ENCODE data around the gene CBFA2T3. TPM values are rescaled to one million over a fixed set of nuclear protein-coding genes. Genes with fewer than 3 reads are reported as not detected.

Gene CBFA2T3
- total RNA-seq, 4 donors from 2014 or later = 1.4 to 5.8 (median 1.5) TPM

DNA sequence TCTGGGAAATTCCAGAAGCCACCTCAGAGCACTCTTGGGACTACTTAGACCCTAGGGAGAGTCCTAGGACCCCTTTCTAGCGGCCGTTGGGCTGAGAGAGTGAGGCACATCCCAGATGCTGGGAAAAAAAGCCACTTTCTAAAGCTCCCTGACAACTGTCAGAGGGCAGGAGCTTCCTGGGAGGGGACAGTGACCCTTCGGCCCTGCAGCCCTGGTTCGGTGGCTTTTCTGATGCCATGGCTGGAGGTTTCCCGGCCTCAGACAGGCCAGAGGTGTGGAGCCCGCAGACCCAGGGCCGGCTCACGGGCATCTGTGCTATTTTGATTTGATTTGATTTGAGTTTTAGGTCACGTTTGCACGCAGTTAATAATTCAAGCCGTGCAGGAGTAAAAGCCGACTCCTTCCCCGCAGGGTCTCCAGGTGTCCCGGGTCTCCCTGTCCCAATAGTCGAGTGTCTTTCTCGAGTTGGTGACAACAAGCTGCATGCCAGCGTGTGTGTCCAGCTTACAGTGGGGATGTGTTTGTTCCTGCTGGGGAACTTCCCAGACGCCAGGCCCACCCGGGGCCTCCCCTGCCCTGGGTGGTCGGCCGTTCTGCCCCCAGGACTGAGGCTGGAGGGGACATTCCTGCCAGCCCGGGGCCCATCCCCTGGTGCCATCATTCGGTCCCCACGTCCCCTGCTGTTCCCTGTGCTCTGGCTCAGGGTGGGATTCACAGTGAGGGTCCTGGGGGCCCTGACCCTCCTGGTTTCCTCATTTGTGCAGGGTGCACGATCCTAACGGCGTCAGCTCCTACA lies 1.0 kb upstream of the CBFA2T3 start:
- no peak for ATAC-seq
- Histone ChIP-seq H3K36me3 (no peaks in the 10 kb centered on the region), H3K9me3 (no peaks in the 10 kb centered on the region), H3K27ac (peak overlapping the region in 1 of 4 donors; percentile 40), H3K4me1 (peaks cover 0 to 17% (median 8%) of the 10 kb centered on the region in 3 donors), H3K27me3 (peaks cover 86% of the 10 kb centered on the region), H3K4me3 (no peak overlapping the region)
- WGBS, 2 donors (ENCODE audit: low coverage in 1 of 2) = 53 to 67% methylated on average over 6 to 8 of the region's 27 CpGs
- TF ChIP-seq, protein P1, sequence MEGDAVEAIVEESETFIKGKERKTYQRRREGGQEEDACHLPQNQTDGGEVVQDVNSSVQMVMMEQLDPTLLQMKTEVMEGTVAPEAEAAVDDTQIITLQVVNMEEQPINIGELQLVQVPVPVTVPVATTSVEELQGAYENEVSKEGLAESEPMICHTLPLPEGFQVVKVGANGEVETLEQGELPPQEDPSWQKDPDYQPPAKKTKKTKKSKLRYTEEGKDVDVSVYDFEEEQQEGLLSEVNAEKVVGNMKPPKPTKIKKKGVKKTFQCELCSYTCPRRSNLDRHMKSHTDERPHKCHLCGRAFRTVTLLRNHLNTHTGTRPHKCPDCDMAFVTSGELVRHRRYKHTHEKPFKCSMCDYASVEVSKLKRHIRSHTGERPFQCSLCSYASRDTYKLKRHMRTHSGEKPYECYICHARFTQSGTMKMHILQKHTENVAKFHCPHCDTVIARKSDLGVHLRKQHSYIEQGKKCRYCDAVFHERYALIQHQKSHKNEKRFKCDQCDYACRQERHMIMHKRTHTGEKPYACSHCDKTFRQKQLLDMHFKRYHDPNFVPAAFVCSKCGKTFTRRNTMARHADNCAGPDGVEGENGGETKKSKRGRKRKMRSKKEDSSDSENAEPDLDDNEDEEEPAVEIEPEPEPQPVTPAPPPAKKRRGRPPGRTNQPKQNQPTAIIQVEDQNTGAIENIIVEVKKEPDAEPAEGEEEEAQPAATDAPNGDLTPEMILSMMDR (IDR thresholded peaks at IDR 0.05) = no peak
- TF ChIP-seq POLR2AphosphoS5 (IDR thresholded peaks at IDR 0.05) (no peak), POLR2A (IDR thresholded peaks at IDR 0.05) (no peak), EP300 (IDR thresholded peaks at IDR 0.05) (no peak)

DNA sequence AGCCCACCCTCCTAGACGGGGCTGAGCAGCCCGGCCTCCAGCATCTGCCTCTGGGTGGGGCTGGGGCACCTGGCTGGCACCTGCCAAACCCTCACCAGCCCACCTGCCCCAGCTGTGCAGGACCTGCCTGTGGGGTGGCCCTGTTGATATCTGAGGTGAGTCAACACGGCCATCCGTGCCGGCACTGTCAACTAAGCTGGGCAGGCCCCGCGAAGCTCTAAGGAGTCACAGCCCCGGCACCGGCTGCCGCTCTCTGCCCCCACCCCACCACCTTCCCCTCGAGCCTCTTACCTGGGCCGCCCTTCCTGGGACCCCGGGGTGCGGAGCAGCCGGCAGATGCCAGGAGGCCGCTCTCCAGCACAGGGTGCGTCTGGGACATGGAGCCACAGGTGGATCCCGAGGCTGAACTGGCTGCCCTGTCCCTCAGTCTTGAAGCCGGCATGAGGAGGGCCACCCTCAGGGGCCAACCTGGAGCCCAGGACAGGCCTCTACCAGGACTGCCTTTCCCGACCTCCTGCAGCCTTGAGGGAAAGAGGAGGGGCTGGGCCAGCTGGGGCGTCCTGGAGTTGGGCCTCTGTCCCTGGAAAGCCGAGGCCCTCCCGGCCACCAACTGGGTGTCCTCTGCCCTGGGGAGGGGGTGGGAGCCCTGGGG lies 515 bp downstream of the CBFA2T3 start:
- Histone ChIP-seq H3K36me3 (no peaks in the 10 kb centered on the region), H3K9me3 (no peaks in the 10 kb centered on the region), H3K4me1 (peaks cover 0 to 17% (median 8%) of the 10 kb centered on the region in 3 donors), H3K27ac (peak overlapping the region in 1 of 4 donors; percentile 40), H3K27me3 (peaks cover 88% of the 10 kb centered on the region), H3K4me3 (peak overlapping the region in 1 of 2 donors; percentile 30)
- TF ChIP-seq POLR2AphosphoS5 (IDR thresholded peaks at IDR 0.05) (no peak), POLR2A (IDR thresholded peaks at IDR 0.05) (no peak), EP300 (IDR thresholded peaks at IDR 0.05) (no peak)
- TF ChIP-seq, protein P1 (IDR thresholded peaks at IDR 0.05) = no peak
- ATAC-seq = no peak
- WGBS, 2 donors (ENCODE audit: low coverage in 1 of 2) = no CpG with 5 or more reads among the region's 23 CpGs

DNA sequence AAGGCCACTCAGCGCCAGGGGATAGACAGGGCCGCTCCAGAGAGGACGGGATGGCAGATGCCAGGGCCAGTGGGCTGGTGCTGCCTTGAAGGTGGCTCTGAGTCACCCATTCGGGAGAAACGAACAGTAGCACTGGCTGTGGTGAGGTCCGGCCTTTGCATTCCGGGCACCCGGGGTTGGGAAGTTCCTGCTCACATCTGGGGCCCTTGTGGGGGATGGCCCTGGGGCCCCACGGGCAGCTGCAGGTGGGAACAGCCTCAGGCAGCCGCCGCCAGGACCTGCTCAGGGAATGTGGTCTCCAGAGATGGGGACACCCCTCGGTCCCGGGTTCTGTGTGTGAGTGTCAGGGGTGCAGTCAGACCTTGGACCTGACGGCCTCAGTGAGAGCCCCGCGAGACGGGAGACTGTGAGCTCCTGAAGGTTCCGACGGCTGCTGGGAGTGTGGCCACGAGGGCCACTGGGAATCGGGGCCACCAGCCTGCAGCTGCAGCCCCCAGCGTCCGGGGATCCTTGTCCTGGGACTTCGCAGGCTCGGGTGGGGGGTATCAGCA lies 1.4 kb downstream of the CBFA2T3 start:
- no peak overlapping the region for H3K27ac ChIP-seq
- H3K36me3 ChIP-seq = no peaks in the 10 kb centered on the region
- H3K27me3 ChIP-seq = peaks cover 90% of the 10 kb centered on the region
- H3K9me3 ChIP-seq = no peaks in the 10 kb centered on the region
- peak overlapping the region in 1 of 2 donors; percentile 30 for H3K4me3 ChIP-seq
- H3K4me1 ChIP-seq = peaks cover 0 to 17% (median 8%) of the 10 kb centered on the region in 3 donors
- WGBS, 2 donors (ENCODE audit: low coverage in 1 of 2) = no CpG with 5 or more reads among the region's 25 CpGs
- no peak for ATAC-seq
- no peak for TF ChIP-seq EP300 (IDR thresholded peaks at IDR 0.05)
- TF ChIP-seq POLR2AphosphoS5 (IDR thresholded peaks at IDR 0.05) = no peak
- TF ChIP-seq POLR2A (IDR thresholded peaks at IDR 0.05) = no peak
- TF ChIP-seq, protein P1 (IDR thresholded peaks at IDR 0.05) = no peak

DNA sequence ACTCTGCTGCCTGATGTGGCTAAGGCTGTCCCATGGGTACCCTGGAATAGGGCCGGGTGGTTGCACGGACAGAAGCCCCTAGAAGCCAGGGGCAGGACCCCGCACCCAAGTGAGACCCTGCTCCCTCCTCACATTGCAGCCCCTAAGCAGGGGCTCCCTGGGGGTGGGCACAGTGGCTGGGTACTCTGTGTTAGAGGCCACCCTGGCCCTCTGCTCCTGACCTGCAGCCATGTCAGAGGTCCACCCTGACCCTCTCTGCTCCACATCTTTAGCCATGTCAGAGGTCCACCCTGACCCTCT lies 2.1 kb downstream of the CBFA2T3 start:
- no peak for ATAC-seq
- Histone ChIP-seq H3K36me3 (no peaks in the 10 kb centered on the region), H3K27me3 (peaks cover 98% of the 10 kb centered on the region), H3K4me1 (peaks cover 0 to 17% (median 8%) of the 10 kb centered on the region in 3 donors), H3K4me3 (no peak overlapping the region), H3K9me3 (no peaks in the 10 kb centered on the region), H3K27ac (no peak overlapping the region)
- no CpG with 5 or more reads among the region's 3 CpGs for WGBS, 2 donors (ENCODE audit: low coverage in 1 of 2)
- no peak for TF ChIP-seq POLR2A (IDR thresholded peaks at IDR 0.05)
- TF ChIP-seq, protein P1 (IDR thresholded peaks at IDR 0.05) = no peak
- TF ChIP-seq POLR2AphosphoS5 (IDR thresholded peaks at IDR 0.05) = no peak
- no peak for TF ChIP-seq EP300 (IDR thresholded peaks at IDR 0.05)

Measured in gastroesophageal sphincter (tissue), 4 donors.